HG03457 (cell line): ENCODE data around the gene TEX50.
"Not testable (repeated sequence)": the region's sequence is repeated elsewhere in the genome, so short reads cannot be mapped to it uniquely, and the experiment has no call there.

Experiments used
- ATAC-seq: cut with Tn5 transposase; IDR thresholded peaks from one replicate; pipeline ENCODE4 v1.9.1; 2021; ENCODE audit warnings: moderate number of reproducible peaks; ENCODE audit not compliant: unreplicated experiment

Gene TEX50

DNA sequence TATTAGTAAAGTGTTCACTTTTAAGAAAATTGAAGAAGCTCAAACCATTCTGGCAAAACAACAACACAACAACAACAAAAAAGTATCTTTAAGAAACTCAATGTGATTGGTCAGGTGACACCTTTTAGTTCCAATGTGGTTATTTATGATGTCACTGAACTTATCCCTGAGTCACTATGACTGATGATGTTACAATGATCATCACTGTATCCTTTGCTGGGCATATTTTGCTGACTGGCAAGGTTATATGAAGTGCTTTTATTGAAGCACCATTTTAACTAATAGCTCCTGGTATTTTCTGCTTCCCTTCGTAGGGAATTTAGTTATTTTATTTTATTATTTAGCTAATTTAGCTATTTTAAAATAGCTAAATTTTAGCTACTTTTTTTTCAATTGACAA lies at the start of gene TEX50:
TEX50 (plus strand) TSS at position 223 of the 400 bp plus-strand sequence. CDS start 184 bp downstream, outside the sequence.
- ATAC-seq: no peak

DNA sequence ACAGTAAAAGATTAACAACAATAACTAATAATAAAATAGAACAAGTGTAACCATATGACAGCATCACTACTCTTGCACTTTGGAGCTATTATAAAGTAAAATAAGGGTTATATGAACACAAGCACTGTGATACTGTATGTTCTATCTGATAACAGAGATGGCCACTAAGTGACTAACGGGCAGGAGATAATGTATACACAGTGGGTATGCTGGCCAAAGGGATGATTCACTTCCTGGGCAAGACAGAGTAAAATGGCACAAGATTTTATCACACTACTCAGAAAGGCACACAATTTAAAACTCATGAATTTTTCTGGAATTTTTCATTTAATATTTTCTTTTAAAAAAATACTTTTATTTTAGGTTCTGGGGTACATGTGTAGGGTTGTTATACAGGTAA lies 44.6 kb upstream of the TEX50 start:
- no peak for ATAC-seq

DNA sequence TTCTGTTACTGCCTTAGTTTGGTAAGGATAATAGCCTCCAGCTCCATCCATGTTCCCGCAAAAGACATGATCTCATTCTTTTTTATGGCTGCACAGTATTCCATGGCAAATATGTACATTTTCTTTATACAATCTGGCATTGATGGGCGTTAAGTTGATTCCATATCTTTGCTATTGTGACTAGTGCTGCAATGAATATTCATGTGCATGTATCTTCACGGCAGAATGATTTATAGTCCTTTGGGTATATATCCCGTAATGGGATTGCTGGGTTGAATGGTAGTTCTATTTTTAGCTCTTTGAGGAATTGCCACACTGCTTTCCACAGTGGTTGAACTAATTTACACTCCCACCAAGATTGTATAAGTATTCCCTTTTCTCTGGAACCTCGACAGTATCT lies 44.0 kb upstream of the TEX50 start:
- ATAC-seq: not testable (repeated sequence)

- no peak for ATAC-seq
Measured at GRCh38 chr1:173596097-173596825, 38.9 kb upstream of the TEX50 start.

GRCh38 chr1:173601588-173601987 lies 33.5 kb upstream of the TEX50 start:
- no peak for ATAC-seq

DNA sequence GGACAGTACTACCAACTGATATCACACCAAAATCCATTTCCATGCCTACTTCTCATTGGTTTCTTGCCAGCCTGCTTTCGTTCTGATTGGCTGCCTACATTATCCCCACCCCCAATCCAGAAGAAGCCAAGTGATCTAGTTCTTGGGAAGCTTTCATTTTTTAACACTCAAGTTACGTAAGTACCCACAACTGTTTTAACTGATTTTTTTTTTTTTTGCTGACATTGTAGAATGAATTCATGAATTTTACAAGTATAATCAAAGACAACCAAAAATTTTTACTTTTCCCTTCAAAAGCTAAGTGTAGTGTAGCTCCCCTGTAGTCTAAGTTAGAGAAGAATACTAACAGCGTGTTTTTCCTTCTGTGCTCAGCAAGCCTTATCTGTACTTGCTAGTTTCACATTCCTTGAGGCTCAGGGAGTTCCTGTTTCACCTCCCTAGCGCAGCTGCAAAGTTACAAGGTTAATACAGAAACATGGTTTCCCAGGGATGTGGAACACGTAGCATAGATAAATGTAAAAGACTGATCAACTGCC lies 32.0 kb upstream of the TEX50 start, which contains the start of gene SLC9C2:
SLC9C2 (minus strand) TSS at position 17 of the 536 bp plus-strand sequence. CDS start 1,296 bp downstream, outside the sequence.
- ATAC-seq: no peak

DNA sequence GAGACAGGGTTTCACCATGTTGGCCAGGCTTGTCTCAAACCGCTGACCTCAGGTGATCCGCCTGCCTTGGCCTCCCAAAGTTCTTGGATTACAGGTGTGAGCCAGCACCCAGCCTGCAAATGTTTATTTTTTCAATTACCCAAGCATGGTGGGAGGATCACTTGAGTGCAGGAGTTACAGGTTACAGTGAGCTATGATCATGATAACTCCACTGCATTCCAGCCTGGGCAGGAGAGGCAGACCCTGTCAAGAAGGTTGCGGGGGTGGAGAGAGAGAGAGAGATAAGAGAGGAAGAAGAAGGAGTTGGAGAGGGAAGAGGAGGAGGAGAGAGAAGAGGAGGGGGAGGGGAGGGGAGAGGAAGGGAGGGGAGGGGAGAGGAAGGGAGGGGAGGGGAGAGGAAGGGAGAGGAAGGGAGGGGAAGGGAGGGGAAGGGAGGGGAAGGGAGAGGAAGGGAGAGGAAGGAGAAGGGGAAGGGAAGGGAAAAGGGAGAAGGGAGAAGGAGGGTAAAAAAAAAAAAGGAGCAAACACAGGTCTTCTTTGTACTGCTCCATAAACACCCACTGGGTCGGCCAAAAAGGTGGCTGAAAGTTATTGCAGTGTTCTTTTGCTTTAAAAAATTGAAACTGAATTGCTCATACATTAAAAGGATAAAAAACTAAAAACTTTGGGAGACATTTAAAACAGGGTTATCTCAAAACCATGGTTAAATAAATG lies 26.5 kb upstream of the TEX50 start:
- no peak for ATAC-seq

DNA sequence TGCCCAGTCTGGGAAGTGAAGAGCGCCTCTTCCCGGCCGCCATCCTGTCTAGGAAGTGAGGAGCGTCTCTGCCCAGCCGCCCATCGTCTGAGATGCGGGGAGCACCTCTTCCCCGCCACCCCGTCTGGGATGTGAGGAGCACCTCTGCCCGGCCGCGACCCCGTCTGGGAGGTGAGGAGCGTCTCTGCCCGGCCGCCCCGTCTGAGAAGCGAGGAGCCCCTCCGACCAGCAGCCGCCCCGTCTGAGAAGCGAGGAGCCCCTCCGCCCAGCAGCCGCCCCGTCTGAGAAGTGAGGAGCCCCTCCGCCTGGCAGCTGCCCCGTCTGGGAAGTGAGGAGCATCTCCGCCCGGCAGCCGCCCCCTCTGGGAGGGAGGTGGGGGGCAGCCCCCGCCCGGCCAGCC lies 22.1 kb upstream of the TEX50 start:
- not testable (repeated sequence) for ATAC-seq

DNA sequence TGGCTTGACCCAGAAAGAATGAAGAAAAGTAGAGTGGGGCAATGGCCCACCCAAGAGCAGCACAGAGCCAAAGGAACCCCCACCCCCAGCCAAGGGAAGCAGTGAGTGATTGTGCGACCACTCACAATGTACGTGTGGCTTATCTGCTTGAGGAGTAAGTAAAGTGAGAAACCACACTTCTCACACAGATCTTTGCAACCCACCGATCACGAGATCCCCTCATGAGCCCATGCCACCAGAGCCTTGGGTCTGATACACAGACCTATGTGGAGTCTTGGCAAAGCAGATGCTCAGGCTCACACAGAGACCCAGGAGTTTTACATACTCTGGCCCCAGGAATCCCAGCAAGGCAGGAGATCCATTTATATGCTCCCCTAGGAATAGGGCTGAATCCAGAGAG lies 18.3 kb upstream of the TEX50 start:
- ATAC-seq: no peak

DNA sequence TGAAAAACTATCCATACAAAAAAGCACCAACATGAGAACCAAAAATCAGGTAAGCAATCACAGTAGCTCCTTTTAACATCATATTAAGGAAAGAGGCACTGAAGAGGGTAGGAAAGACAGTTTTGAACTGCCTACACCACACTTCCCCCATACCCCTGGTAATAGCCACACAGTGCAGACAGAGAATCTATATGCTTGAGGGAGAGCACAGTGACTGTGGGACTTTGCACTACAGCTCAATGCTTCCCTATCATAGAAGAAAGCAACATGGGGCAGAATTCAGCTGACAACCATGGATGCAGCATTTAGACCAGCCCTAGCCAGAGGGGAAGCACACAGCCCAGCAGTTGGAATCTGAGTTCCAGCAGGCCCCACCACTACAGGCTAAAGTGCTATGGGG lies 7.9 kb upstream of the TEX50 start:
- ATAC-seq: no peak

DNA sequence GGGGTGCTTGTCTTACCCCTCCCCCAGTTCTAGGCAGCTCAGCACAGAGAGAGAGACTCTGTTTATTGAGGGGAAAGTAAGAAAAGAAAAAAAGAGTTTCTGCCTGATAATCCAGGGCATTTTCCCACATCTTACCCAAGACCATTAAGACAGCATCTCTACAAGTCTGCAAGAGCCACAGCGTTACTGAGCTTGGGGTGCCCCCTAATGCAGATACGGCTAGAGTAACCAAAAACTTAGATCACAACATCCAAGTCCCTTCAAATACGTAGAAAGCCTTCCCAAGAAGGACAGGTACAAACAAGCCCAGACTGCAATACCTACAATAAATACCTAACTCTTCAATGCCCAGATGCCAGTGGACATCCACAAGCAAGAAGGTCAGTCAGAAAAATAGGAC lies 6.2 kb upstream of the TEX50 start:
- no peak for ATAC-seq

GRCh38 chr1:173637236-173638042 lies 2.3 kb downstream of the TEX50 start:
- not testable (repeated sequence) for ATAC-seq

DNA sequence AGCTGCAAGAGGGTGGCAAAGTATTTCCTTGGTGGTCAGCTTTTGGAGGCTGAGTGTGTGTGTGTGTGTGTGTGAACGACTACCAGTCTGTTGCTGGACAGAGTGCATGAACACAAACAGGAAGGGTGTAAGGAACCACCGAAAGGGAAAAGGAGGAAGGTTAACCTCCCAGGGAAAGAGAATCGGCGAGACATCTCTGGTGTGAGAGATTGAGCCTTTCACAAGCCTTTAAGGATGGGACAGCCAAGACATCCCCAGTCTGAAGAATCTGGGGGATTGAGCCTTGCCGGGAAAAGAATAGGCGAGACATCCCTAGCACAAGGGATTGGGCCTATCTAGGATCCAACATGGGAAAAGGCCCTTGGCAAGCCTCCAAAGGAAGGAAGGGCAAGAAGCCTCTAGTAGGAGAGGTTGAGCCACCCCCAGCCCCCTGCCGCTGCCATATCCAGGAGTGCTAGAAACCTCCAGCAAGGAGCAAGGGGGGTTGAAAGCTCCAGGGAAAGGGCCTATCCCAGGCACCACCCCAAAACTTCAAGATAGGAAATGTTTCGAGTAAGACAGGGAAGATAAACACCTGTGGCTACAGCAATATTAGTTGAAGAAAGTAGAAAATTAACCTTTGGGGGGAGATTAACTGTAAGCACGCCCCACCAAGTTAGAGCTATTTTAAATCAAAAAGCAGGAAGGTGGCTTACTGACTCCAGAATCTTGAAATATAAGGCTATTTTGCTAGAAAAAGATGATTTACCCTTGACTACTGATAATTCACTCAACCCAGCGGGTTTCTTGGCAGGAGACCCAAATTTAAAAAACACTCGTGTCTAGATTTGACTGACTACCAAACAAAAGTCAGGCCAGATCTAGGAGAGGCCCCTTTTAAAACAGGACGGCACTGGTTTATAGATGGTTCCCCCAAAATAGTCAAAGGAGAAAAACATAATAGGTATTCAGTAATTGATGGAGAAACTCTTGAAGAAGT lies 3.2 kb downstream of the TEX50 start:
- ATAC-seq: no peak

- no peak for ATAC-seq
Measured at GRCh38 chr1:173639102-173639501, 4.0 kb downstream of the TEX50 start.

GRCh38 chr1:173642450-173643139 lies 7.5 kb downstream of the TEX50 start:
- not testable (repeated sequence) for ATAC-seq

DNA sequence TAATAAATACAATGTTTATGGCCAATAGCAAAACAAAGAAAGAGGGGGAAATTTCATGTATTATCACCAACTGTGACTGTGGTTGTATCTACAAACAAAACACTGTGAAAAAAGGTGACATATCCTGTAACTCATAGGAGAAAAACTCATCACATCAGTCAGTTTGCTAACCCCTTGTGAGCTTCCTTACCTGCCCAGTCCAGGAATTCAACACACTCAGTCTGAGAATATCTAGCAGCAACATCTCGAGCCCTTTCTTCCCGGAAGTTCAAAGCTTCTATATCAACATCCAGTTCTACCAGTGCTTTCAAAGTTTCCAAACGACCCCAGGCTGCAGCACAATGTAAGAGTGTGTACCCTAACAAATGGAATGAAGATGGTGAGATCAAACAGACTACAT lies 11.5 kb downstream of the TEX50 start:
- no peak for ATAC-seq

DNA sequence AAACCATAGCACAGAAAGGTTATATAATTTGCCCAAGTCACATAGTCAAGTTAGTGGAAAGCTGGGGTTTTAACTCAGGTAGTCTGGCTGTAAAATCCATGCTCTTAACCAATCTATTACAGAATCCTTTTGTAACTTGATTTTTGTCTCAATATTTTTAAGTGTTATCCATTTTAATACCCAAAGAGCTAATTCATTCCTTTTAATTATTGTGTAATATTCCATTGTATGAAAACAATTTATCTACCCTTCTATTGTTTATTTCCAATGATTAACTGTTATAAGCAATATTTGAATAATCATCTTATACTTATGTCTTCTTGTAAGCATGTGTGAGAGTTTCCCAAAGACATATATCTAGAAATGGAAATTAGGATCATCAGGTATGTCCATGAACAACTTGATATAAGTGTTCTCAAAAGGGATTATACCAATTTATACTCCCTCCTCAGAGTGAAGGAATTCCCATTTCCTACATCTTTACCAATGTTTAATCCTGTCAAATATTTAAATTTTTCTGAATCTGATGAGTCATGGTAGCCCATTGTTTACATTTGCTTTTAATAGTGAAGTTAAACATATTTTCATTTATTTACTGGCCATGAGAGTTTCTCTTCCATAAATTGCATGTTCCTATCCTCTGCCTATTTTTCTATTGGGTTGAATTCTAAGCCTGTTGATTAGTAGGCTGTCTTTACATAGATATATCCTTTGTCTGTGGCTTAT lies 13.9 kb downstream of the TEX50 start:
- no peak for ATAC-seq

- ATAC-seq: no peak
Measured at GRCh38 chr1:173660306-173660705, 25.2 kb downstream of the TEX50 start.

GRCh38 chr1:173661271-173661670 lies 26.1 kb downstream of the TEX50 start:
- ATAC-seq: no peak
